ENCODE data around the gene MEX3A. TPM values are rescaled to one million over a fixed set of nuclear protein-coding genes. Genes with fewer than 3 reads are reported as not detected.
A peak's percentile ranks its signal among the peaks of the same experiment; 100 is the strongest.
"Not testable (repeated sequence)": the region's sequence is repeated elsewhere in the genome, so short reads cannot be mapped to it uniquely, and the experiment has no call there.

The MEX3A gene
- total RNA-seq: 1.2 TPM

- intact Hi-C loops (cut with DNase I): no loop called here
- ATAC-seq: peak; percentile 86
- peak; percentile 85 for DNase-seq (ENCODE audit: low spot score)
These were observed at the start of gene MEX3A for GRCh38 chr1:156082309-156083091. Gene MEX3A, minus strand, starts transcription at chr1:156082465. Its CDS starts 467 bp downstream, at chr1:156081998.

- intact Hi-C loops (cut with DNase I): loop anchor here (1.0 kb wide), 1 partner anchor 34 kb away; no protein-coding TSS in a partner anchor
- DNase-seq (ENCODE audit: low spot score) (no peak), ATAC-seq (no peak)
These were observed 48.3 kb upstream of the MEX3A start for GRCh38 chr1:156130578-156130942.

- DNase-seq (ENCODE audit: low spot score) (peak; percentile 94), ATAC-seq (peak; percentile 81)
- intact Hi-C loops (cut with DNase I): loop anchor here (1.0 kb wide), 1 partner anchor 34 kb away; no protein-coding TSS in a partner anchor
These were observed 47.7 kb upstream of the MEX3A start for GRCh38 chr1:156129687-156130577.

GRCh38 chr1:156128654-156129597, 46.7 kb upstream of the MEX3A start:
- peak; percentile 57 for ATAC-seq
- intact Hi-C loops (cut with DNase I): no loop called here
- DNase-seq (ENCODE audit: low spot score): peak; percentile 80

GRCh38 chr1:156128308-156128653, 46.0 kb upstream of the MEX3A start:
- DNase-seq (ENCODE audit: low spot score) (no peak), ATAC-seq (no peak)
- intact Hi-C loops (cut with DNase I): no loop called here

GRCh38 chr1:156126630-156127534, 44.6 kb upstream of the MEX3A start:
- intact Hi-C loops (cut with DNase I): no loop called here
- ATAC-seq (peak; percentile 1), DNase-seq (ENCODE audit: low spot score) (peak; percentile 74)

- intact Hi-C loops (cut with DNase I): no loop called here
- DNase-seq (ENCODE audit: low spot score): peak; percentile 92
- peak; percentile 59 for ATAC-seq
These were observed 43.9 kb upstream of the MEX3A start for GRCh38 chr1:156126043-156126629.

- DNase-seq (ENCODE audit: low spot score); intact Hi-C loops (cut with DNase I); ATAC-seq: not testable (repeated sequence)
These were observed 43.3 kb upstream of the MEX3A start for GRCh38 chr1:156125544-156125943.

- intact Hi-C loops (cut with DNase I): no loop called here
- DNase-seq (ENCODE audit: low spot score) (no peak), ATAC-seq (no peak)
These were observed 42.6 kb upstream of the MEX3A start for GRCh38 chr1:156124557-156125483.

GRCh38 chr1:156123356-156124196, 41.3 kb upstream of the MEX3A start:
- peak; percentile 96 for DNase-seq (ENCODE audit: low spot score)
- peak; percentile 87 for ATAC-seq
- intact Hi-C loops (cut with DNase I): no loop called here

GRCh38 chr1:156122519-156123355, 40.5 kb upstream of the MEX3A start:
- intact Hi-C loops (cut with DNase I): no loop called here
- DNase-seq (ENCODE audit: low spot score): peak; percentile 88
- peak; percentile 60 for ATAC-seq

GRCh38 chr1:156122086-156122485, 39.8 kb upstream of the MEX3A start:
- ATAC-seq: no peak
- intact Hi-C loops (cut with DNase I): no loop called here
- DNase-seq (ENCODE audit: low spot score): no peak

GRCh38 chr1:156121457-156121856, 39.2 kb upstream of the MEX3A start:
- intact Hi-C loops (cut with DNase I): no loop called here
- no peak for DNase-seq (ENCODE audit: low spot score)
- no peak for ATAC-seq

- intact Hi-C loops (cut with DNase I); ATAC-seq; DNase-seq (ENCODE audit: low spot score): not testable (repeated sequence)
These were observed 38.7 kb upstream of the MEX3A start for GRCh38 chr1:156121005-156121404.

GRCh38 chr1:156120318-156120717, 38.1 kb upstream of the MEX3A start:
- ATAC-seq: no peak
- no peak for DNase-seq (ENCODE audit: low spot score)
- intact Hi-C loops (cut with DNase I): no loop called here
